HG03575 (cell line): ENCODE data around the gene CENPX.

Experiments used
- ATAC-seq: cut with Tn5 transposase; IDR thresholded peaks from one replicate; pipeline ENCODE4 v1.9.1; 2021; ENCODE audit not compliant: unreplicated experiment, insufficient number of reproducible peaks, low FRiP score; ENCODE audit errors: extremely low read depth

CENPX gene

DNA sequence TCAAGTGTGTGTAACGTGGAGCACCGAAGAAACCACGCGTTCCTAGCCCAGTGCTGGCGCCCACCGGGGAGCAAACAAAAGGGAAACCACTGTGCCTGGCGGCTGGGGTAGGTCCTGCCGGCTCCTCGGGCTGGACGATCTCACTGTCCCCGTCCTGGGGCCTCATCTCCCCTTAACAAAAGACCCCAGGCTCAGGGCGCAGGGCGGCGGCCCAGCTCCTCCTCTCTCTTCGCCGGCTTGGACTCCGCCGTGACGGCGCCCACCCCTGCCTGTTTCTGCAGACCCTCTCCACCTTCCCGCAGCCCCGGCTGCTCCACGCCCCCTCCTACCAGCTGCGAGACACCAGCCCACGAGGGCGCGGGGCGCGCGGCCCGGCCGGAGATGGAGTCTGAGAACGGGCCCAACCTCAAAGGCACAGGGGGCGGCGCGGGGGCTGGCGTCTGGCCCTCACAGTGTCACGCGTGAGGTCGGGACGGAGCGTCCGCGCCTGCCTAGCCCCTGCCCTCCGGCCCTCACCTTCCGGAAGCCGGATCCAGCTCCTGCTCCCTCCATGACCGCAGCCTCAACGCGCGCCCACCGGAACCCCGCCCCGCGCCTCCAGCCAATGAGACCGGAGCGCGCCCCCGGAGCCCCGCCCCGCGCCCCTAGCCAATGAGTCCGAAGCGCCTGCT is at the start of gene CENPX:
Gene CENPX (minus strand): TSS at position 569 of the 671 bp plus-strand sequence. CDS start 17 bp downstream, at position 552.
- ATAC-seq: peak; percentile 15

GRCh38 chr17:82070611-82071010 is 47.9 kb upstream of the CENPX start:
- ATAC-seq: no peak

GRCh38 chr17:82065638-82066303 is 43.1 kb upstream of the CENPX start, which contains the start of gene DUS1L:
Gene DUS1L, minus strand, starts transcription at chr17:82065804. Its CDS starts 745 bp downstream, at chr17:82065059.
- ATAC-seq: no peak

DNA sequence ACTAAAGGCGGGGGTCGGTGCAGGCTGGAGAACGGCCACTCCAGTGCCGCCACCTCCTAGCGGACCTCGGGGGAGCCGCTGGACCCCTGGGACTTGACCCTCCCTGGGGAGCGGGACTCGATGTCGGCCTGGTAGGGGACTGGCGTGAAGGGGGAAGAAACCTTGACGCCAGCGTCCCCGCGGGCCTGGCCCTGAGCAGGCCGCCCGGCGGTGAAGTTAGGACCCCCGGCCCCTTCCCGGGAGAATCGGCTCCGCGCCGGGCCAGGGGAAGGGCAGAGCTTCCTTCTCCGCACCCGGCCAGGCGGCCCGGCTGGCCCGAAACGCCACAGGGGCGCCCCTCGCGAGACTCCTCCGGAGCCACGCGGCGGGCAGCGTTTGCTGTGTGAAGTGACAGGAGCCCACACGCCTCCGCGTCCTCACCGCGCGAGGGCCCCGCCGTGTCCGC is 42.5 kb upstream of the CENPX start:
- no peak for ATAC-seq

GRCh38 chr17:82064433-82065192 is 41.9 kb upstream of the CENPX start:
- no peak for ATAC-seq

DNA sequence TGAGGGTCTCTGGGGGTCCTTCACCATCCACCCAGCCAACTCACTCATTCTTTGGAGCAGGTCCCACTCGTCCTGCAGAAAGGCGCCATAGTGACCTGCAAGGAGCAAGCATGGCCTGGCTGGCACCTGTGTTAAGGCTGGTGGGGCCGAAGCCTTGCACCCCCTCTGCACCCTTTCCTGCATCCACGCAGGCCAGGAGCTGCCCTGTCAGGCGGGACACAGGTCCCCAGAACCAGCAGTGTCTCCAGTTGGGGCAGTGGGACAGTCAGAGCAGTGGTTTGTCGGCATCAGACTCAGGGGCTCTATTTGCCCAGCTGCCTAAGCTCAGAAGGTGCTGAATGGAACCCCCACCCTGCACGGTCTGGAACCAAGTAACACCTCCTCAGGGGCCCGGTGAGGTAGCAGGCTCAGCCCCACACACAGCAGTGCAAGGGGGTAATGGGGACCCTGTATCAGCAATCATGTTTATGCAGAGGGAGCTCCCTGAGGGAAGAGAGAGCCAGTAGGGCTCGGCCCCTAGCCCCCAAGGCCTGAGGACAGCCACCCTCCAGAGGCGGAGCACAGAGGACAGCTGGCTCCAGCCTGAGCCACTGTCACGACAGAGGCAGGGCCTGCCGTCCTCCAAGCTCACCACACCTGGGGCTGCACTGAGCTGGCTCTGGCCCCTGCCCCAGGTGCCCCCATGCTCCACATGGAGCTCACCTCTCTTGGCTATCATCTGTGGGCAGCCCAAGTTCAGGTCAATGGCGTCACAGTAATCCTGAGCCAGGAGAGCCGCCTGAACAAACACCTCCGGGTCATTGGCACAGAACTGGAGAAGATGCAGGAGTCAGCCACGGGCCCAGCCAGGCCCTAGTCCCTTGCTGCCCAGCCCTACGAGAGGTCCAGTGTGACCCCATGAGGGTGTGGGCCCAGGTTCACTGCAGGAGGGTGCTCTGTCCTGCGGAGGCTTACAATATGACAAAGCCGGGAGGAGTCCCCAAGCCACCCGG is 41.0 kb upstream of the CENPX start:
- ATAC-seq: no peak

DNA sequence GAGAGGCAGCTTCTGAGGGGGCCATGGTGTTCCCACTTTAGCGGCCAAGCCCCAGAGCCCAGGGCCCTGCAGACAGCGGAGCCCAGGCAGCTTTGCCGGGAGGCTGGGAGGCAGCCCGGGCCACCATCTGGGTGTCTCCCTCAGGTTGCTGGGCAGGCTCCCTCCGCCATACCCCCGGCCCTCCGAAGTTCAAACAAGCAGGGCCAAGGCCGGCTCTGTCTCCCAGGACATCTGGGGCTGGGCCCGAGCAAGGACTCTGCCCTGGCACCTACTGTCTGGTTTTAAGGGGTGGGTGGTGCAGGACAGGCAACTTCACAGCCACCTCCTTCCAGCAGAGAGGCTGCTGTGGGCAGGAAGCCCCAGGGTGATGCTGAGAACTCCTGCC is 40.3 kb upstream of the CENPX start:
- ATAC-seq: no peak

- no peak for ATAC-seq
Observed at GRCh38 chr17:82062076-82062983, 39.7 kb upstream of the CENPX start.

GRCh38 chr17:82061047-82061925 is 38.6 kb upstream of the CENPX start:
- no peak for ATAC-seq

DNA sequence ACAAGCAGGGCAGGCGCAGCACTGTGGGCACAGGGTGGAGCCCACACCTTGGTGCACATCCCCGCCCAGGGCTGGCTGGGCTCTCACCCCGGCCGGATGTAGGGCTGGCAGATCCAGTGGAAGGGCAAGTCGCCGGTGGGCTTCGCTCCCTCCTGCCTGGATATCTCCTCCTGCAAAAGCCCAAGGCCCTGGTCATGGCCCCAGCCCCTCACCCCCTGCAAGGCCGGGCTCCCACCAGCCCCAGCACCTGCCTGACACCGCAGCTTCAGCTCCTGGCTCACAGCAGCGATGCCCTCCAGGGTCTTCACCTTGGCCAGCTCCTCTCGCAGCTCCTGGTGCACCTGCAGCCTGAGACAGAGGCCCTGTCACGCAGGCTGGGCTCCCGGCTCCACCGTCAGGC is 37.9 kb upstream of the CENPX start:
- no peak for ATAC-seq

DNA sequence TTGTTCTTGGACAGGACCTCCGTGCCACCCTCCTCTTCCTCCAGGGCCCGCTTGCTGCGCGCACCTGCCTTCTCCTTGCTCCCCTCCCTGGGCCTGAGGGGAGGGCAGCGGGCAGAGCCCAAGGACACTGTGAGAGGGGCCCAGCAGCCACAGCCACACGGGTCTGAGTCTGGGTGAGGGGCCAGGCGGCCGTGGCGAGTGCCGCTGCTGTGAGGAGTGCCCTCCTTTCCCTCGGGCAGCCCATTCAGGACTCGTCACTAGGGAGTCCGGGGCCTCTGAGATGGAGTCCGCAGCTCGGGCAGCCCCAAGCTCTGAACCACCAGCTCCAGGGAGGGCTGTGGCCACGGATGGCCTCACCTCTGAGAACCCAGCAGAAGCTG is 37.3 kb upstream of the CENPX start:
- no peak for ATAC-seq

DNA sequence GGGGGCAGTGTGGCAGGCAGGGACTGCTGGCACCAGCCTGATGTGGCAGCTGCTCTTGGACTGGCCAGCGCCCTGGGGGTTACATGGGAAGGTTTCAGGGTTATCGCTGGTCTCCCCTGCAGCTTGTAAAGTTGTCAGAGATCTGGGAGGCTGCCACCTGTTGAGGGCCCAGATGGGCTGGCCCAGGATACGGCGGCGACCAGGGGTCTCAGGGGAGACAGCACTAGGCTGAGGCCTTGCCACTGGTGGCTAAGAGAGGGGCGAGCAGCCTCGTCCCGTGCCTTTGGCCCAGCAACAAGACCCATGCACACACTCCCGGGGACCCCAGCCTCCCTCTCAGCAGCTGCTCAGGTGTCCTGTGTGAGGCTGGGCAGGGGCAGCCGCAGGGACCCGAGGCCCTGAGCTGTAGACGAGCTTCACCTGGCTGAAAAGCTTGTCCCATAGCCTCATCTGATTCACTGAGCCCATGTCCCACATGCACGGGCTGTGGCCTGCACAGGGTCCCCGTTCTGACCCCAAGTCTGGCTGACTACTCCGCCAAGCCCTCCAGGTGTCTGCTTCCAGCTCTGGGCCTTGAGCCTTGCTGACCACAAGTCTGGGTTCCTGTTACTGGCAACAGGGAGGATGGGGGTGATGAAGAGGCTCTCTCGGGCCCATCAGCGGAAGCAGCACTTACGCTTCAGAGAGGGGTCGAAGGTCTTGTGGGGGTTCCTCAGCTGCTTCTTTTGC is 36.8 kb upstream of the CENPX start:
- ATAC-seq: no peak

- ATAC-seq: no peak
Observed at GRCh38 chr17:82058855-82059249, 36.2 kb upstream of the CENPX start.

- ATAC-seq: no peak
Observed at GRCh38 chr17:82058230-82058854, 35.7 kb upstream of the CENPX start.

DNA sequence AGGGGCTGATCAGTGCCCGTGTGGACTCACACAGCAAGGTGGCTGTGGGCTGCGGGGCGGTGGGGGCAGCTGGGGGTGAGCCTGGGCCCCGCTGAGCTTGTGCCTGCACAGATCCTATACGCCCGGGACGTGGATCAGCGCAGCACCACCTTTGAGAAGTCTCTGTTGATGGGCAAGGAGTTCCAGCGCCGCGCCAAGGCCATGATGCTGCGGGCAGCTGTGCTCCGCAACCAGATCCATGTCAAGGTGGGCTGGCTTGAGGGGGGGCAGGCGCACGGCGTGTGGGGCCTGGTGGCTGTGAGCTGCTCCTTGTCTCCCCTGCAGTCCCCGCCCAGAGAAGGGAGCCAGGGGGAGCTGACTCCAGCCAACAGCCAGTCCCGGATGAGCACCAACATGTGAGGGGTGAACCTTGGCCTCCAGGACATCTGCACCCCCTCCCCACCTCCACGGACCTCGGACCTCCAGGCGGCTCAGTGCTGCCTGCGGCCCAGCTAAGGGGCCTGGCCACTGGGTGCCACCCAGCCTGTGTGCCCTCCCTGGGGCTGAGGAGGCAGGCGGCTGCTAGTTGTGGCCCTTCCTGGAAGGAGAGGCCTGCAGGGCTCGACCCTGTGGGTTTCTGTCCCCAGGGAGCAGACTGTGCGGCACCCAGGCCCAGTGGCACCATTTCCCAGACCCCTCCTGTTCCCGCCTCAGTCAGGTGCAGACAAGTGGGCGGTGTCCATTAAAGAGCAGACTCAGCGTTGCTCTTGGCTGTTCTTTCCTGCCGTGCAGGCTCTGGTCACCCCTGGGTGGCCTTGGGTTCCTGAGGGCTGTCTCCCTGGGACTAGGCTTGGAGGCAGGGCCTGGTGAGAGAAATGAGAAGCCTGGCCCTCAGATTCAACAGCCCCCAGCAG is 34.3 kb upstream of the CENPX start:
- ATAC-seq: no peak
